Tibial nerve (tissue), 4 donors: ENCODE data around the gene CYP26B1. TPM values are rescaled to one million over a fixed set of nuclear protein-coding genes. Genes with fewer than 3 reads are reported as not detected.

ENCODE experiments used
- DNase-seq, 2 donors: peaks; one replicate each; pipeline ENCODE4 v3.0.0-alpha.2; 2019; ENCODE audit warnings: low spot score in 2 of 2
- H3K27ac ChIP-seq, 4 donors: fragments of 200-600 bp; sonication (generic) in 3 of 4; one replicate each; pipeline ENCODE4 v1.5.1; 2017 to 2019; ENCODE audit warnings: mild to moderate bottlenecking in 1 of 4
- H3K27me3 ChIP-seq, 2 donors: fragments of 200-600 bp; sonication (generic) in 1 of 2; one replicate each; pipeline versions ENCODE4 v1.5.1 to v1.6.0; 2017 to 2019
- H3K36me3 ChIP-seq, 3 donors: fragments of 200-600 bp; sonication (generic); one replicate each; pipeline ENCODE4 v1.5.1; 2018 to 2019
- H3K4me1 ChIP-seq, 4 donors: fragments of 200-600 bp; sonication (generic) in 3 of 4; one replicate each; pipeline ENCODE4 v1.5.1; 2017 to 2019
- H3K4me3 ChIP-seq, 4 donors: fragments of 200-600 bp; sonication (generic) in 3 of 4; one replicate each; pipeline ENCODE4 v1.5.1; 2017 to 2019; ENCODE audit warnings: mild to moderate bottlenecking in 1 of 4, moderate library complexity in 1 of 4
- H3K9me3 ChIP-seq, 4 donors: fragments of 200-600 bp; sonication (generic) in 3 of 4; one replicate each; pipeline ENCODE4 v1.5.1; 2017 to 2019
- EP300 ChIP-seq, 2 donors: sonication (generic); formaldehyde crosslinking; IDR thresholded peaks; one replicate each; pipeline ENCODE4 v1.6.1; 2017; ENCODE audit warnings: antibody characterized with exemption in 2 of 2, mild to moderate bottlenecking in 1 of 2
- POLR2A ChIP-seq, 2 donors: fragments of 450-650 bp; IDR thresholded peaks; one replicate each; pipeline ENCODE4 v1.6.1; 2017; ENCODE audit warnings: antibody characterized with exemption in 2 of 2, mild to moderate bottlenecking in 2 of 2, moderate library complexity in 2 of 2
- WGBS, 2 donors: methylation state at CpG; one replicate each; pipeline ENCODE4 v1.1.5; 2018; 5-methylcytosine and 5-hydroxymethylcytosine counted together
- total RNA-seq, 4 donors: library from RNA; depleted of rRNA; stranded (reverse); fragments of >200 nt; gene quantifications; one replicate each; pipeline ENCODE4 v1.1.0, GENCODE V29; 2016
- TF ChIP-seq, protein P1 (sequence below), 5 experiments: fragments of 200-600 bp in 3 of 5; fragments of 450-650 bp in 2 of 5; sonication (generic) in 3 of 5; IDR thresholded peaks; one replicate each; pipeline ENCODE4 v1.5.1; 2016 to 2019; ENCODE audit warnings: antibody characterized with exemption in 5 of 5, mild to moderate bottlenecking in 3 of 5, moderate library complexity in 2 of 5

CYP26B1 gene
- total RNA-seq, 4 donors from 2014 or later: 14.4 to 37.7 (median 34.2) TPM

- DNase-seq: no peak
- 93 to 97% methylated on average over 3 of the region's 3 CpGs for WGBS, 2 donors
- H3K4me1 ChIP-seq: peaks cover 0 to 9% (median 0%) of the 10 kb centered on the region in 4 donors
These were observed 36.6 kb downstream of the CYP26B1 start for GRCh38 chr2:72111061-72111460.

DNA sequence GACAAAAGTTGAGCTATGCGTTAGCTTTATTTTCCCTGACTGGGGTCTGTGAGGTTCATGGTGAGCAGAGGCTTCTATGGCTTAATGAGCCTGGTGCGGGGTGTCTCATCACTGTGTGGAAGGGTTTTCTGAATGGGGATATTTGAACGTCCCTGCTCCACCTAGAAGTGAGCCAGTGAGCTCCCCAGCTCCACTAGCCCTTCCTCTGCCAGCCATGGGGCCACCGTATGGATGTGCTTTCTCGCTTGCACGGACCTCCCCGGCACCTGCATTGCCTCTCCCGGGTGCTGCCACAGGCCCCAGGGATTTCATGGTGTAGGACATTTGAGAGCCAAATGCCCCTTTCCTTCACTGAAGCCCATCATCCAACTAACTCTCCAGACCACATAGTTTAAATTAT, 37.8 kb downstream of the CYP26B1 start:
- no peak overlapping the region for H3K27ac ChIP-seq
- 89 to 96% methylated on average over 8 of the region's 8 CpGs for WGBS, 2 donors
- H3K36me3 ChIP-seq: no peaks in the 10 kb centered on the region
- no peak overlapping the region for H3K4me3 ChIP-seq
- TF ChIP-seq POLR2A (IDR thresholded peaks at IDR 0.05) (no peak), EP300 (IDR thresholded peaks at IDR 0.05) (no peak)
- TF ChIP-seq, protein P1, sequence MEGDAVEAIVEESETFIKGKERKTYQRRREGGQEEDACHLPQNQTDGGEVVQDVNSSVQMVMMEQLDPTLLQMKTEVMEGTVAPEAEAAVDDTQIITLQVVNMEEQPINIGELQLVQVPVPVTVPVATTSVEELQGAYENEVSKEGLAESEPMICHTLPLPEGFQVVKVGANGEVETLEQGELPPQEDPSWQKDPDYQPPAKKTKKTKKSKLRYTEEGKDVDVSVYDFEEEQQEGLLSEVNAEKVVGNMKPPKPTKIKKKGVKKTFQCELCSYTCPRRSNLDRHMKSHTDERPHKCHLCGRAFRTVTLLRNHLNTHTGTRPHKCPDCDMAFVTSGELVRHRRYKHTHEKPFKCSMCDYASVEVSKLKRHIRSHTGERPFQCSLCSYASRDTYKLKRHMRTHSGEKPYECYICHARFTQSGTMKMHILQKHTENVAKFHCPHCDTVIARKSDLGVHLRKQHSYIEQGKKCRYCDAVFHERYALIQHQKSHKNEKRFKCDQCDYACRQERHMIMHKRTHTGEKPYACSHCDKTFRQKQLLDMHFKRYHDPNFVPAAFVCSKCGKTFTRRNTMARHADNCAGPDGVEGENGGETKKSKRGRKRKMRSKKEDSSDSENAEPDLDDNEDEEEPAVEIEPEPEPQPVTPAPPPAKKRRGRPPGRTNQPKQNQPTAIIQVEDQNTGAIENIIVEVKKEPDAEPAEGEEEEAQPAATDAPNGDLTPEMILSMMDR (IDR thresholded peaks at IDR 0.05): no peak
- no peak for DNase-seq
- peaks cover 0 to 4% of the 10 kb centered on the region in 2 donors for H3K27me3 ChIP-seq
- no peaks in the 10 kb centered on the region for H3K9me3 ChIP-seq
- H3K4me1 ChIP-seq: no peaks in the 10 kb centered on the region

More at GRCh38 chr2:72111061-72111460, 36.6 kb downstream of the CYP26B1 start:
- Histone ChIP-seq H3K4me3 (no peak overlapping the region), H3K9me3 (no peaks in the 10 kb centered on the region), H3K27ac (no peak overlapping the region), H3K27me3 (peaks cover 0 to 4% of the 10 kb centered on the region in 2 donors), H3K36me3 (no peaks in the 10 kb centered on the region)
- TF ChIP-seq EP300 (IDR thresholded peaks at IDR 0.05) (no peak), POLR2A (IDR thresholded peaks at IDR 0.05) (no peak)
- TF ChIP-seq, protein P1 (IDR thresholded peaks at IDR 0.05): no peak

DNA sequence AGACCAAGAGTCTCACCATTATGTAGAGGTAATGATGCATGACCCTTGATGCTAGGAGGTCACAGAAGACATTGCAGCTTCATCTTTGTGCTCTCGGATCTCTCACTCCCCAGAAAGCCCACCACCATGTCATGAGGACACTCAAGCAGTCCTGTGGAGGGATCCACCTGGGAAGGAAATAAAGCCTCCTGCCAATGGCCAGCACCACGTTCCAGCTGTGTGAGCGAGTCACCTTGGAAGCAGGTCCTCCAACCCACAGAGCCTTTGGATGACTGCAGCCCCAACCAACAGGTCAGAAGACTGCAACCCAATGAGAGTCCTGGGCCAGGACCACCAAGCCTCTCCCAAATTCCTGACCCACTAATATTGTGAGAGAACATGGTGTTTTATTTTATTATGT, 38.4 kb downstream of the CYP26B1 start:
- WGBS, 2 donors: 80 to 81% methylated on average over 3 of the region's 3 CpGs
- Histone ChIP-seq H3K4me1 (no peaks in the 10 kb centered on the region), H3K4me3 (no peak overlapping the region), H3K9me3 (no peaks in the 10 kb centered on the region), H3K36me3 (no peaks in the 10 kb centered on the region), H3K27me3 (peaks cover 0 to 4% of the 10 kb centered on the region in 2 donors), H3K27ac (no peak overlapping the region)
- no peak for DNase-seq
- TF ChIP-seq POLR2A (IDR thresholded peaks at IDR 0.05) (no peak), EP300 (IDR thresholded peaks at IDR 0.05) (no peak)
- TF ChIP-seq, protein P1 (IDR thresholded peaks at IDR 0.05): no peak

DNA sequence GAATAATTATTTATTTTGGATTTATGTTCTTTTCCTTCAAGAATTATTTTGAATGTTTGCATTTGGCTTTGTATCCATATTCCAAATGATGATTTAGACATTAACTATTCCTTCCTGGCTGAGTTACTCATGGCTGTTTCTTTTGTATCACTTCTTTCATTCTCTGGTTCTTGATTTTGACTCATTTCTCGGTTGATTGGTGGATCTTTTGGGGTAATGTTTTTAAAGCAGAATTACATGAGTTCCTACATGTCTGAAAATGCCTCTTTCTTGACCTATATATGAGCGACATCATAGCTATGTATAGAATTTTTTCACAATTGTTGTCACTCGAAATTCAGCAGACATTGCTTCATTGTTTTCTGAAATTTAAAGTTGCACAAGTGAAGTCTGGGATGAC, 39.5 kb downstream of the CYP26B1 start:
- no peak for DNase-seq
- H3K4me3 ChIP-seq: no peak overlapping the region
- peaks cover 0 to 4% of the 10 kb centered on the region in 2 donors for H3K27me3 ChIP-seq
- H3K27ac ChIP-seq: no peak overlapping the region
- H3K4me1 ChIP-seq: no peaks in the 10 kb centered on the region
- WGBS, 2 donors: 38 to 50% methylated on average over 3 of the region's 3 CpGs
- H3K36me3 ChIP-seq: no peaks in the 10 kb centered on the region
- H3K9me3 ChIP-seq: no peaks in the 10 kb centered on the region
- TF ChIP-seq POLR2A (IDR thresholded peaks at IDR 0.05) (no peak), EP300 (IDR thresholded peaks at IDR 0.05) (no peak)
- TF ChIP-seq, protein P1 (IDR thresholded peaks at IDR 0.05): no peak

DNA sequence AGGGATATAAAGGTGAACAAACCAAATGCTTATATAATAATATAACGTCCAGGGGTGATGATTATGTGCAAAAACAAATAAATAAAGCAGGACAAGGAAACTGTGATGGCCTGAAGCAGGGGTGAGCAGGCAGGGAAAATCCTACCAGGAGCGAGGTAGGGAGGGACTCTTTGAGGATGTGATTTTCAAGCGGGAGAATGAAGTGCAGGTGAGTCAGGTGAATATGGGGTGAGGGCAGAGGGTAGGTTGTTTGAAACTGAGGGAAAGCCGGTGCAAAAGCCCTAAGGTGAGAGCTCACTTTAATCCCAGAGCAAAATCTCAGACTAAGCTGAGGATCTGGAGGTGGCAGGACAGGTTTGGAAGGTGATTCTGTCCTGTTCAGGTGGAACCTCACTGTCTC, 40.7 kb downstream of the CYP26B1 start:
- Histone ChIP-seq H3K4me1 (no peaks in the 10 kb centered on the region), H3K27me3 (peaks cover 0 to 4% of the 10 kb centered on the region in 2 donors), H3K9me3 (no peaks in the 10 kb centered on the region), H3K36me3 (no peaks in the 10 kb centered on the region), H3K4me3 (no peak overlapping the region), H3K27ac (no peak overlapping the region)
- TF ChIP-seq EP300 (IDR thresholded peaks at IDR 0.05): no peak
- no peak for TF ChIP-seq POLR2A (IDR thresholded peaks at IDR 0.05)
- TF ChIP-seq, protein P1 (IDR thresholded peaks at IDR 0.05): no peak
- 73 to 83% methylated on average over 4 of the region's 4 CpGs for WGBS, 2 donors
- DNase-seq: no peak
